Hepatocyte (in vitro differentiated cells): ENCODE results near the gene CDK5. TPM values are rescaled to one million over a fixed set of nuclear protein-coding genes. Genes with fewer than 3 reads are reported as not detected.

Experiments used
- DNase-seq: peaks from one replicate; pipeline ENCODE4 v3.0.0-alpha.2; 2016; ENCODE audit warnings: low spot score
- H2AFZ ChIP-seq: fragments of 200-600 bp; sonication (generic); 2 replicates; pipeline ENCODE4 v1.6.0; 2016; ENCODE audit warnings: antibody characterized with exemption, mild to moderate bottlenecking
- H3K27ac ChIP-seq: fragments of 200-600 bp; sonication (generic); 2 replicates; pipeline ENCODE4 v1.5.1; 2016; ENCODE audit warnings: mild to moderate bottlenecking
- H3K27me3 ChIP-seq: fragments of 200-600 bp; sonication (generic); 2 replicates; pipeline ENCODE4 v1.6.1; 2016
- H3K36me3 ChIP-seq: fragments of 200-600 bp; sonication (generic); replicated peaks from 2 replicates; pipeline ENCODE4 v1.5.1; 2016; ENCODE audit warnings: low read depth; ENCODE audit not compliant: insufficient read depth
- H3K4me1 ChIP-seq: fragments of 200-600 bp; sonication (generic); 2 replicates; pipeline ENCODE4 v1.5.1; 2016; ENCODE audit warnings: mild to moderate bottlenecking, moderate library complexity; ENCODE audit not compliant: insufficient read depth
- H3K4me2 ChIP-seq: fragments of 200-600 bp; sonication (generic); 2 replicates; pipeline ENCODE4 v1.6.0; 2016
- H3K4me3 ChIP-seq: fragments of 200-600 bp; sonication (generic); 2 replicates; pipeline ENCODE4 v1.5.1; 2016; ENCODE audit warnings: mild to moderate bottlenecking
- H3K79me2 ChIP-seq: fragments of 200-600 bp; sonication (generic); 2 replicates; pipeline ENCODE4 v1.6.0; 2017; ENCODE audit warnings: mild to moderate bottlenecking
- H3K9me2 ChIP-seq: fragments of 200-600 bp; sonication (generic); replicated peaks from 2 replicates; pipeline ENCODE4 v1.6.0; 2017; ENCODE audit warnings: mild to moderate bottlenecking; ENCODE audit not compliant: insufficient read depth
- H3K9me3 ChIP-seq: fragments of 200-600 bp; sonication (generic); 2 replicates; pipeline ENCODE4 v1.5.1; 2016; ENCODE audit warnings: low read depth, mild to moderate bottlenecking
- H4K20me1 ChIP-seq: fragments of 200-600 bp; sonication (generic); 2 replicates; pipeline ENCODE4 v1.6.0; 2016; ENCODE audit warnings: mild to moderate bottlenecking; ENCODE audit not compliant: insufficient read depth, poor library complexity, severe bottlenecking
- CTCF ChIP-seq: fragments of 200-600 bp; sonication (generic); IDR thresholded peaks from 2 replicates; pipeline ENCODE4 v1.5.1; 2016; ENCODE audit warnings: antibody characterized with exemption, mild to moderate bottlenecking; ENCODE audit not compliant: poor library complexity
- EZH2 ChIP-seq: fragments of 200-600 bp; sonication (generic); IDR thresholded peaks from 2 replicates; pipeline ENCODE4 v1.6.1; 2016; ENCODE audit warnings: antibody characterized with exemption, mild to moderate bottlenecking, borderline replicate concordance
- EZH2phosphoT487 ChIP-seq: fragments of 200-600 bp; sonication (generic); IDR thresholded peaks from one replicate; pipeline ENCODE4 v1.6.1; 2018; ENCODE audit warnings: antibody characterized with exemption, mild to moderate bottlenecking, low read depth, moderate library complexity; ENCODE audit not compliant: unreplicated experiment, severe bottlenecking
- whole genome bisulfite sequencing: methylation state at CpG from one replicate; pipeline ENCODE4 v1.1.6; 2016; ENCODE audit warnings: low lambda C conversion rate; ENCODE audit errors: missing lambda C conversion rate; 5-methylcytosine and 5-hydroxymethylcytosine counted together
- polyA plus RNA-seq: library from polyadenylated mRNA; unstranded; fragments of >200 nt; fragmentation: Nextera tagmentation; extraction: Ambion mirVana; gene quantifications from 2 replicates; pipeline ENCODE4 v1.2.1, GENCODE V29; 2016
- total RNA-seq: library from RNA; depleted of rRNA; stranded (reverse); fragments of >200 nt; gene quantifications from 2 replicates; pipeline ENCODE4 v1.2.3, GENCODE V29; 2014

Gene CDK5
- total and polyA plus RNA-seq, 2 experiments from 2014 or later = 17.4 to 29.4 TPM

- H3K4me3 ChIP-seq = no peak overlapping the region
- no peaks in the 10 kb centered on the region for H4K20me1 ChIP-seq
- no peak overlapping the region for H2AFZ ChIP-seq
- H3K9me2 ChIP-seq = no peaks in the 10 kb centered on the region
- H3K36me3 ChIP-seq = no peaks in the 10 kb centered on the region
- H3K79me2 ChIP-seq = peaks cover 13% of the 10 kb centered on the region
- H3K4me2 ChIP-seq = no peak overlapping the region
- peaks cover 2% of the 10 kb centered on the region for H3K27me3 ChIP-seq
- H3K27ac ChIP-seq = peak overlapping the region; percentile 83
- no peak for DNase-seq
- peaks cover 8% of the 10 kb centered on the region for H3K4me1 ChIP-seq
- TF ChIP-seq EZH2 (no peak), EZH2phosphoT487 (no peak), CTCF (no peak)
- H3K9me3 ChIP-seq = no peaks in the 10 kb centered on the region
- WGBS = 77% methylated on average over 4 of the region's 4 CpGs
These were observed 31.6 kb downstream of the CDK5 start for GRCh38 chr7:151025924-151026671.

- Histone ChIP-seq H3K4me1 (peaks cover 12% of the 10 kb centered on the region), H3K27me3 (peaks cover 18% of the 10 kb centered on the region), H3K4me3 (no peak within 1 kb of the TSS), H4K20me1 (no peaks in the 10 kb centered on the region), H3K4me2 (no peak within 1 kb of the TSS), H3K36me3 (no peaks in the 10 kb centered on the region), H3K9me3 (no peaks in the 10 kb centered on the region), H3K79me2 (peaks cover 6% of the 10 kb centered on the region), H3K27ac (no peak within 1 kb of the TSS), H3K9me2 (no peaks in the 10 kb centered on the region), H2AFZ (no peak within 1 kb of the TSS)
- 82% methylated on average over 4 of the region's 4 CpGs for WGBS
- TF ChIP-seq EZH2 = no peak
- TF ChIP-seq EZH2phosphoT487 = no peak
- no peak for TF ChIP-seq CTCF
- peak; percentile 46 for DNase-seq
These were observed 33.2 kb downstream of the CDK5 start, which contains the start of gene ATG9B for GRCh38 chr7:151024435-151025056. Gene ATG9B, minus strand, starts transcription at chr7:151024494. Its CDS starts 71 bp downstream, at chr7:151024423.

- H3K27me3 ChIP-seq = peaks cover 25% of the 10 kb centered on the region
- H3K27ac ChIP-seq = no peak overlapping the region
- H3K4me2 ChIP-seq = no peak overlapping the region
- WGBS = 93% methylated on average over 10 of the region's 10 CpGs
- peaks cover 7% of the 10 kb centered on the region for H3K4me1 ChIP-seq
- no peak overlapping the region for H2AFZ ChIP-seq
- no peaks in the 10 kb centered on the region for H3K9me3 ChIP-seq
- no peak overlapping the region for H3K4me3 ChIP-seq
- no peak for DNase-seq
- no peaks in the 10 kb centered on the region for H3K36me3 ChIP-seq
- no peaks in the 10 kb centered on the region for H4K20me1 ChIP-seq
- no peak for TF ChIP-seq EZH2phosphoT487
- no peak for TF ChIP-seq CTCF
- no peak for TF ChIP-seq EZH2
- H3K79me2 ChIP-seq = no peaks in the 10 kb centered on the region
- H3K9me2 ChIP-seq = no peaks in the 10 kb centered on the region
These were observed 34.5 kb downstream of the CDK5 start for GRCh38 chr7:151023232-151023631.
